Skin of body (tissue), 2 donors: ENCODE measurements around the gene NCAN. TPM values are rescaled to one million over a fixed set of nuclear protein-coding genes. Genes with fewer than 3 reads are reported as not detected.
"Not testable (repeated sequence)": the region's sequence is repeated elsewhere in the genome, so short reads cannot be mapped to it uniquely, and the experiment has no call there.

Experiments
- DNase-seq: peaks from one replicate; lab custom pipeline; 2025; lab: John Stamatoyannopoulos, UW
- total RNA-seq: library from RNA; depleted of rRNA; stranded (reverse); fragments of >200 nt; gene quantifications from one replicate; pipeline ENCODE4 v1.2.3, GENCODE V29; 2014

Gene NCAN
- total RNA-seq, 1 donor from 2014 or later, result 0.49 TPM

GRCh38 chr19:19223636-19224035 is 11.9 kb downstream of the NCAN start:
- DNase-seq, result no peak

- DNase-seq, result no peak
These were observed 12.5 kb downstream of the NCAN start for GRCh38 chr19:19224150-19224851.

DNA sequence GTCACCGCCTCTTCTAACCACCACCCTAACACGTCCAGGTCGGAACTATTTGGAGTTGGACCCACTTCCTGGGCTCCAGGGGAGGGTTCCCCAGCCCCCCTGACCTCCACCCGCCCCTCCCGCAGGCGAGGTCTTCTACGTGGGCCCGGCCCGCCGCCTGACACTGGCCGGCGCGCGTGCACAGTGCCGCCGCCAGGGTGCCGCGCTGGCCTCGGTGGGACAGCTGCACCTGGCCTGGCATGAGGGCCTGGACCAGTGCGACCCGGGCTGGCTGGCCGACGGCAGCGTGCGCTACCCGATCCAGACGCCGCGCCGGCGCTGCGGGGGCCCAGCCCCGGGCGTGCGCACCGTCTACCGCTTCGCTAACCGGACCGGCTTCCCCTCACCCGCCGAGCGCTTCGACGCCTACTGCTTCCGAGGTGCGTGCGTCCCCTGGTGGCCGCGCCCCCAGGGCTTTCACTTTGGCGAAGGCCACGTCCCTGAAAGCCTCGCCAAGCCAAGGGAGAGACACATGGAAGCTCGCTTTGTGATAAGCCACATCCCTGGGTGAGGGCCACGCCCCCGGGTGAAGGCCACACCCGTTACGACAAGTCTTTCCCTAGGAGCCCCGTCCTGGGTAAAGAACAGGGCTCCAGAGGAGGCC is 13.2 kb downstream of the NCAN start:
- DNase-seq, result no peak

DNA sequence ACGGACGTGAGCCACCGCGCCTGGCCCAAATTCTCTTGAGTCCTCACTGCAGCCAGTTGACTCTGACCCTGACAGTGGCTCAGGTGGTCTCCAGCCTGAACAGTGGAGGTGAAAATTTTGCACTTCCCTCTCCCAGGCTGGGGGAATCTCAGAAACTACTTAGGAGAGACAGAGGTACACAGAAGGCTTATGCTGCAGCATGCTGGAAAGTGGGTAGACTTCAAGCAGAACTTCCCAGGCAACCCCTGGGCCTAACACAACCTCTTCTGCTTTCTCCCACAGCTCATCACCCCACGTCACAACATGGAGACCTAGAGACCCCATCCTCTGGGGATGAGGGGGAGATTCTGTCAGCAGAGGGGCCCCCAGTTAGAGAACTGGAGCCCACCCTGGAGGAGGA is 14.4 kb downstream of the NCAN start:
- DNase-seq, result no peak

GRCh38 chr19:19226663-19227062 is 14.9 kb downstream of the NCAN start:
- no peak for DNase-seq

GRCh38 chr19:19227217-19227616 is 15.5 kb downstream of the NCAN start:
- DNase-seq, result no peak

DNA sequence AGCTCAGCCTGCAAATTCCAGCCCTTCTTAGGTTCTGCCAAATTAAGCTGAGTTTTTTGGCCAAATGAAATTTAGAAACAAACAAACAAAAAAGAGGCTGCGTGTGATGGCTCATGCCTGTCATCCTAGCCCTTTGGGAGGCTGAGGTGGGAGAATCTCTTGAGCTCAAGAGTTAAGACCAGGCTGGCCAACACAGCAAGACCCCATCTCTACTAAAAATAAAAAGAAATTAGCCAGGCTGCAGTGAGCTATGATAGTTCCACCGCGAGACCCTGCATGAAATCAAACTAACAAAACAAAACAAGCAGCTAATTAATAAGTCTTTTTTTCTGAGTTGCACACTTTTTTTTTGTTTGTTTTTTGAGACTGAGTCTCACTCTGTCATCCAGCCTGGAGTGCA is 17.9 kb downstream of the NCAN start:
- DNase-seq, result no peak

GRCh38 chr19:19230999-19231398 is 19.2 kb downstream of the NCAN start:
- no peak for DNase-seq

DNA sequence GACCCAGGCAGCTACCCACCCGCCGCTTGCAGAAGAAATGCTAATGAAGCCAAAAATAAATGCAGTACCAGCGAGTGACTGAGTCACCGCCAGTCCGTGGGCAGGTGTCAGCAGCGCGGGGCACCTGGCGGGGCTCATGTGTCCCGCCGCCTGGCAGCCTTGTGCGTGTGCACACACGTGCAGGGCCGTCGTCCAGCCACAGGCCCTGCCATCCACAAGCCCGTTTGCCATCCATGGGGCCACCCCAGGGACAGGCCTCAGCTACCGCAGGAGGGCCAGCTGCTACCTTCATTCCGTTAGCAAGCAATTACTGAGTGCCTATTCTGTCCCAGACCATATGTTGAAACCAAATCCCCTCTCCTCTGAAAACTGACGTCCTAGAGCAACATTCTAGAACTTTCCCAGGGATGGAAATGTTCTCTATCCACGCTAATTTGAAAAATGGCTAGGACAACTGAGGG is 20.5 kb downstream of the NCAN start:
- DNase-seq, result no peak

DNA sequence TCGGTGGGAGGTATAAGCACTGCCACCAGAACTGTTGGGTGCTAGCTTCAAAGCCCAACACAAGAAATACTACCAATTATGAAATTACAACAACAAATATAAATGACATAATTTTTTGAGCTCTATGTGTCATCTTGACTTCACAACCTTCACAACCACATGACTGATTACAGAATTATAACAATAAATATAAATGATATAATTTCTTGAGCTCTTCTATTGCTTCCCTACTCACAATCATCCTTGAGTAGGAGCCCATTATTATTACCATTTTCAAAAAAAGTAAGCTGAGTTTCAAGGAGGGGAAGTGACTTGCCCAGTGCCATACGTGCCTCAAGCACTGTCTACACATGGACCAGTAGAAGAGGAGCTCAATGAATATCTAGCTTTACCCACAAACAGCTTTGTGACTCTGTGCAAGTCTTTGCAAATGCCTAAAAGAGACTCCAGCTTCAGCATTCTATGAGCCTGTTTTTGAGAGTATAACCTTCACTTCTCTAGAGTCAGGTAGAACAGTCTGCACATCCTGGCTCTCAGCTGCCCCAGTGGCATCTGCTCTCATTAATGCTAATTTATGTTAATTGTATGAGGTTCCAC is 22.6 kb downstream of the NCAN start:
- no peak for DNase-seq

GRCh38 chr19:19236173-19236572 is 24.4 kb downstream of the NCAN start:
- DNase-seq, result no peak

DNA sequence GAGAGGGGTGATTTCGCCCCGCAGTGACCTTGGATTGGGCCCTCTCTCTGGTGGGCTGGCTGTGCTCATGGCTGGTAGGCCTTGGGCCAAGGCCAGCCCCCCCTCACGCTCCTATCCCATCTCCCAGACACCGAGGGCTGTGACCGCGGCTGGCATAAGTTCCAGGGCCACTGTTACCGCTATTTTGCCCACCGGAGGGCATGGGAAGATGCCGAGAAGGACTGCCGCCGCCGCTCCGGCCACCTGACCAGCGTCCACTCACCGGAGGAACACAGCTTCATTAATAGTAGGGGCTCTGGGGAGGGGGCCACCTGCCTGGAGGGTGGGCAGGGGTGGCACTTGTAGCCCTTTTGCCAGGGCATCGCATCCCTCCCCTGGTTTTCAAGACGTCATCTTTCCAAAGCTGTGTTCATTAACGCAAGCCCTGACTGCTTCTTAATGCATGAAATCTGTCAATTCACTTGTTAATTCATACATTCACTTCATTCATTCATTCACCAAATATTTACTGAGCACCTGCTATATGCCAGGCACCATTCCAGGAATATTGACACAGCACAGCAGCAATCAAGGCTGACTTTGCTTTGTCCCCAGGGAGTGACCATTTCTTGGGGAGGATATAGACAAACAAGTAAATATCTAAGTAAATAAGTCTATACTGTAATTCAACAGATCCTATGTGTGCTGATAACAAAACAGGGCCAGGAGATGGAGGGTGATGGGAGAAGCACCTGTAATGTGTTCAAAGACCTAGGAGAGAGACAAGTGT is 26.6 kb downstream of the NCAN start:
- DNase-seq, result no peak

- no peak for DNase-seq
These were observed 27.9 kb downstream of the NCAN start for GRCh38 chr19:19239675-19240074.

GRCh38 chr19:19240476-19240875 is 28.7 kb downstream of the NCAN start:
- no peak for DNase-seq

GRCh38 chr19:19250196-19250801 is 38.5 kb downstream of the NCAN start:
- DNase-seq, result no peak

- DNase-seq, result not testable (repeated sequence)
These were observed 41.7 kb downstream of the NCAN start for GRCh38 chr19:19253409-19253808.

GRCh38 chr19:19256072-19256969 is 44.6 kb downstream of the NCAN start:
- DNase-seq, result no peak

GRCh38 chr19:19257137-19257536 is 45.4 kb downstream of the NCAN start:
- no peak for DNase-seq

DNA sequence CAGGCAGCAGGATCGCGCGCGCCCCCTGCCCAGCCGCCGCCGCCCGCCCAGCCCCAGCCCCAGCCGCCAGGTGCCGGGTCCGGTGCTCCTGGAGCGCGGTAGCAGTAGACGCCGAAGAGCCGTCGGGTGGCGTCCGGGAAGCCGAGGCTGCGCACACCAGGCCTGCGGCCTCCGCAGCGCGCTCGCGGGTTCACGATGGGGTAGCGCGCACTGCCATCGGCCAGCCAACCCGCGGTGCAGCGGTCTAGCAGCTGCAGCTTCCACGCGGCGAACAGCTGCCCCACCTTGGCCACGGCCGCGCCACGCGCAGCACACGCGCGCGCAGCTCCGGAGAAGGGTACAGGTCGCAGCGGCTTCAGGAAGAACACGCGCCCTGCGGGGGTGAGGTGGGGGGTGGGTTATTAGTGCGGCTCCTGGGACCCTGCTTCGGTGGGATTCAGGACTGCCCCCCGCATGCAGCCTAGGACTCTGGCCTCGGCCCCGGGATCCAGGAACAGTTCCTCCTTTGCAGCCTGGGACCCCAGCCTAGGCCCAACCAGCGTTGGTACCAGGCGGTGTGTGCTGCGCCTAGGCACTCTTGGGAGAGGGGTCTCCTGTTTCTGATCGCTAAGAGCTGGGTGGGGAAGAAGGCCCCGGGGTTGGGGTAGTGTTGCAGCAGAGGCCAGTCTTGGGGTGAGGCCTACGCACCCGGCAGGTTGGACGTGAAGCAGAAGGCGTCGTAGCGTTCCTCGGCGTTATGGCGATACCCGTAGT is 46.3 kb downstream of the NCAN start:
- DNase-seq, result no peak
